Endothelial cell of umbilical vein (primary cell): Measurements from ENCODE around the gene HOXD4. TPM values are rescaled to one million over a fixed set of nuclear protein-coding genes. Genes with fewer than 3 reads are reported as not detected.

ENCODE experiments used
- BruUV-seq: library from RNA; stranded (reverse); fragments of 400-500 nt; replicated peaks from 2 replicates; lab custom pipeline; 2021; lab: Mats Ljungman, UMichigan
- CTCF ChIA-PET: fragments of 300-600, 350-600 bp; sonication (Branson Sonifier 250); formaldehyde crosslinking; loops from one replicate; lab custom pipeline; 2021; ENCODE audit warnings: antibody characterized with exemption, inconsistent platforms; lab: Charles Lee
- POLR2A ChIA-PET: fragments of 300-600, 350-600 bp; sonication (Branson Sonifier 250); formaldehyde crosslinking; loops from one replicate; lab custom pipeline; 2021; ENCODE audit warnings: antibody characterized with exemption, inconsistent platforms; lab: Charles Lee
- DNase-seq: peaks from one replicate; pipeline ENCODE4 v3.0.0-alpha.2; 2011; ENCODE audit warnings: low read depth, low spot score
- FAIRE-seq: peaks from 2 replicates; lab custom pipeline; 2011; peaks lifted over from hg19 to GRCh38; lab: Jason Lieb, UNC
- H2AFZ ChIP-seq: 2 replicates; pipeline ENCODE4 v1.6.0; 2012; ENCODE audit warnings: low read depth, low read length, control low read depth, inconsistent platforms
- H3K27ac ChIP-seq: 2 replicates; pipeline ENCODE4 v1.5.1; 2011; ENCODE audit warnings: low read depth, mild to moderate bottlenecking, control low read depth, low read length, moderate library complexity; ENCODE audit not compliant: insufficient read depth
- H3K27me3 ChIP-seq, 2 experiments: 2 replicates each; pipeline versions ENCODE4 v1.6.0 to v1.6.1; 2011; ENCODE audit warnings: low read length in 2 of 2, mixed read lengths in 1 of 2; ENCODE audit not compliant: control insufficient read depth in 2 of 2, insufficient read depth in 2 of 2
- H3K36me3 ChIP-seq, 2 experiments: 2 replicates in 1 of 2; 3 replicates in 1 of 2; pipeline ENCODE4 v1.5.1; 2011; ENCODE audit warnings: low read length in 2 of 2, mild to moderate bottlenecking in 1 of 2, moderate library complexity in 1 of 2; ENCODE audit not compliant: control insufficient read depth in 2 of 2, insufficient read depth in 2 of 2; ENCODE audit errors: extremely low read depth in 1 of 2
- H3K4me1 ChIP-seq: 3 replicates; pipeline ENCODE4 v1.5.1; 2011; ENCODE audit warnings: mild to moderate bottlenecking, low read length; ENCODE audit not compliant: control insufficient read depth, insufficient read depth; ENCODE audit errors: extremely low read depth
- H3K4me2 ChIP-seq: 2 replicates; pipeline ENCODE4 v1.6.1; 2011; ENCODE audit warnings: low read length, control low read depth, mixed read lengths; ENCODE audit not compliant: insufficient read depth
- H3K4me3 ChIP-seq, 3 experiments: fragments of 200-600 bp in 1 of 3; sonication (generic), shearing (Covaris generic) in 1 of 3; replicated peaks in 1 of 3; 2 replicates each; pipeline ENCODE4 v1.5.1; 2011 to 2016; ENCODE audit warnings: control low read depth in 3 of 3, low read length in 3 of 3, mild to moderate bottlenecking in 2 of 3, inconsistent platforms in 1 of 3, low read depth in 1 of 3, moderate library complexity in 1 of 3; ENCODE audit not compliant: insufficient read depth in 1 of 3
- H3K79me2 ChIP-seq: 2 replicates; pipeline ENCODE4 v1.6.0; 2012; ENCODE audit warnings: low read length, inconsistent platforms; ENCODE audit not compliant: control insufficient read depth, insufficient read depth
- H3K9ac ChIP-seq: replicated peaks from 2 replicates; pipeline ENCODE3; 2011; ENCODE audit warnings: low read length, control low read depth; ENCODE audit not compliant: insufficient read depth; ENCODE audit errors: extremely low read depth
- H3K9me1 ChIP-seq: replicated peaks from 3 replicates; pipeline ENCODE4 v1.6.0; 2011; ENCODE audit warnings: mild to moderate bottlenecking, low read length; ENCODE audit not compliant: control insufficient read depth, insufficient read depth; ENCODE audit errors: extremely low read depth
- H3K9me3 ChIP-seq: replicated peaks from 2 replicates; pipeline ENCODE4 v1.5.1; 2012; ENCODE audit warnings: low read length, inconsistent platforms; ENCODE audit not compliant: control insufficient read depth, insufficient read depth
- H4K20me1 ChIP-seq: replicated peaks from 2 replicates; pipeline ENCODE3; 2011; ENCODE audit warnings: mild to moderate bottlenecking, low read length; ENCODE audit not compliant: control insufficient read depth, insufficient read depth; ENCODE audit errors: extremely low read depth
- CTCF ChIP-seq, 2 donors: IDR thresholded peaks; 1 replicate in 1 of 2; 2 replicates in 1 of 2; pipeline ENCODE4 v1.5.1; 2011; ENCODE audit warnings: low read length in 2 of 2, mild to moderate bottlenecking in 2 of 2, moderate library complexity in 2 of 2, control low read depth in 1 of 2, inconsistent platforms in 1 of 2, low read depth in 1 of 2; ENCODE audit not compliant: insufficient read depth in 1 of 2; ENCODE audit errors: extremely low read depth in 1 of 2
- EZH2 ChIP-seq: IDR thresholded peaks from 2 replicates; pipeline ENCODE4 v1.6.1; 2012; ENCODE audit warnings: borderline replicate concordance, low read depth, mild to moderate bottlenecking, moderate library complexity, low read length, inconsistent platforms; ENCODE audit not compliant: severe bottlenecking
- FOS ChIP-seq: IDR thresholded peaks from 2 replicates; pipeline ENCODE4 v1.6.1; 2011; ENCODE audit warnings: mild to moderate bottlenecking, low read length, moderate library complexity, borderline replicate concordance; ENCODE audit not compliant: insufficient read depth
- GATA2 ChIP-seq: IDR thresholded peaks from 2 replicates; pipeline ENCODE4 v1.7.0; 2011; ENCODE audit warnings: low read depth, mild to moderate bottlenecking, moderate library complexity, mixed read lengths, low read length; ENCODE audit not compliant: insufficient read length, insufficient read depth
- JUN ChIP-seq: IDR thresholded peaks from 2 replicates; pipeline ENCODE4 v1.6.1; 2011; ENCODE audit warnings: borderline replicate concordance, low read depth; ENCODE audit not compliant: insufficient read length, insufficient read depth
- MAX ChIP-seq: IDR thresholded peaks from 2 replicates; pipeline ENCODE4 v1.6.1; 2011; ENCODE audit not compliant: insufficient read depth, insufficient read length
- MYC ChIP-seq: IDR thresholded peaks from one replicate; pipeline ENCODE4 v1.6.1; 2011; ENCODE audit warnings: mild to moderate bottlenecking, low read depth, low read length
- POLR2A ChIP-seq: IDR thresholded peaks from 2 replicates; pipeline ENCODE4 v1.6.1; 2012; ENCODE audit warnings: low read depth, mild to moderate bottlenecking, control low read depth, low read length
- POLR2AphosphoS5 ChIP-seq: IDR thresholded peaks from 2 replicates; pipeline ENCODE4 v1.6.1; 2012; ENCODE audit warnings: low read depth, mild to moderate bottlenecking, control low read depth, low read length, moderate library complexity; ENCODE audit not compliant: insufficient read depth
- dilution Hi-C: fragments of 300-500 bp; cut with MboI; formaldehyde crosslinking; loops from one replicate; pipeline ENCODE4 v1.15.0; 2019; ENCODE audit warnings: low sequenced_read_pairs; ENCODE audit not compliant: extremely low pct_ligation_motif_present
- intact Hi-C: fragments of 100-400 bp; cut with micrococcal nuclease; formaldehyde crosslinking; loops from one replicate; pipeline ENCODE4 v1.10.0; 2022
- polyA plus RNA-seq, 4 experiments: library from polyadenylated mRNA; depleted of rRNA in 3 of 4; stranded (reverse) in 3 of 4; unstranded in 1 of 4; fragments of >200 nt; gene quantifications; 2 replicates each; pipeline versions ENCODE4 v1.2.1 to v1.2.3, GENCODE V29; 2011 to 2012; ENCODE audit warnings: missing spikeins in 1 of 4
- total RNA-seq: library from RNA; stranded (reverse); gene quantifications from 2 replicates; pipeline ENCODE4 v1.2.3, GENCODE V29; 2021

The HOXD4 gene
- total and polyA plus RNA-seq, 2 donors (not counting 3 experiments of a cell fraction or from before 2014, with no cell fraction given): 7.6 to 13.7 TPM

GRCh38 chr2:176150584-176151441, 537 bp upstream of the HOXD4 start:
- Histone ChIP-seq H3K9me1 (no peaks in the 10 kb centered on the region), H3K4me3 (no peak overlapping the region), H3K79me2 (peaks cover 32% of the 10 kb centered on the region), H3K27me3 (no peaks in the 10 kb centered on the region), H3K9me3 (no peaks in the 10 kb centered on the region), H4K20me1 (no peaks in the 10 kb centered on the region), H3K4me1 (no peaks in the 10 kb centered on the region), H3K36me3 (peaks cover 2 to 22% of the 10 kb centered on the region in 2 experiments), H3K9ac (no peak overlapping the region), H3K27ac (no peak overlapping the region), H2AFZ (no peak overlapping the region), H3K4me2 (no peak overlapping the region)
- ChIA-PET POLR2A (no interaction called here), CTCF (interaction anchor here (1.0 to 3.0 kb wide), 7 partner anchors 10 to 500 kb away, joined by 3 to 11 read pairs (median 4); no protein-coding TSS in a partner anchor)
- intact Hi-C loops: no loop called here
- dilution Hi-C loops: no loop called here
- TF ChIP-seq MYC: no peak
- no peak for TF ChIP-seq EZH2
- no peak for TF ChIP-seq MAX
- no peak for TF ChIP-seq GATA2
- TF ChIP-seq JUN: no peak
- TF ChIP-seq FOS: no peak
- no peak for TF ChIP-seq CTCF (IDR thresholded peaks at IDR 0.05; ENCODE audit: extremely low read depth in 1 of 2, insufficient read depth in 1 of 2, low read depth in 1 of 2, low read length in 2 of 2)
- TF ChIP-seq POLR2AphosphoS5: no peak
- TF ChIP-seq POLR2A: no peak
- no peak for DNase-seq
- FAIRE-seq: no peak
- TSS peak; percentile 14 for BruUV-seq
